ENCODE data around the gene RPA1. TPM values are rescaled to one million over a fixed set of nuclear protein-coding genes. Genes with fewer than 3 reads are reported as not detected.

The RPA1 gene
- total RNA-seq, 4 donors from 2014 or later = 22.9 to 30.8 (median 29.2) TPM

- peaks cover 0 to under 1% (median 0%) of the 10 kb centered on the region in 4 donors for H3K27me3 ChIP-seq
- TF ChIP-seq POLR2AphosphoS5 (IDR thresholded peaks at IDR 0.05) (no peak), CTCF (IDR thresholded peaks at IDR 0.05) (no peak), POLR2A (IDR thresholded peaks at IDR 0.05; ENCODE audit: low read depth) (no peak), EP300 (IDR thresholded peaks at IDR 0.05) (no peak)
- H3K4me1 ChIP-seq = no peaks in the 10 kb centered on the region
- no peaks in the 10 kb centered on the region for H3K9me3 ChIP-seq
- no peaks in the 10 kb centered on the region for H3K36me3 ChIP-seq
- intact Hi-C loops (cut with DNase I) = no loop called here
- H3K4me3 ChIP-seq = no peak overlapping the region
- H3K27ac ChIP-seq (replicated peaks in 1 of 4) = no peak overlapping the region
- 83% methylated on average over 20 of the region's 22 CpGs for WGBS
- no peak for DNase-seq (ENCODE audit: extremely low spot score)
Measured at GRCh38 chr17:1947229-1947742, 117.5 kb downstream of the RPA1 start.

- TF ChIP-seq EP300 (IDR thresholded peaks at IDR 0.05) = no peak
- TF ChIP-seq POLR2A (IDR thresholded peaks at IDR 0.05; ENCODE audit: low read depth) = no peak
- TF ChIP-seq CTCF (IDR thresholded peaks at IDR 0.05) = no peak
- TF ChIP-seq POLR2AphosphoS5 (IDR thresholded peaks at IDR 0.05) = no peak
- Histone ChIP-seq H3K4me1 (no peaks in the 10 kb centered on the region), H3K4me3 (no peak overlapping the region), H3K36me3 (no peaks in the 10 kb centered on the region), H3K27me3 (no peaks in the 10 kb centered on the region), H3K27ac (replicated peaks in 1 of 4) (no peak overlapping the region), H3K9me3 (no peaks in the 10 kb centered on the region)
- WGBS = 85% methylated on average over 17 of the region's 22 CpGs
- intact Hi-C loops (cut with DNase I) = no loop called here
- DNase-seq (ENCODE audit: extremely low spot score) = no peak
Measured at GRCh38 chr17:1947743-1948516, 118.1 kb downstream of the RPA1 start.

GRCh38 chr17:1948517-1948825 is 118.7 kb downstream of the RPA1 start:
- WGBS = 93% methylated on average over 14 of the region's 14 CpGs
- no peaks in the 10 kb centered on the region for H3K4me1 ChIP-seq
- TF ChIP-seq POLR2AphosphoS5 (IDR thresholded peaks at IDR 0.05) (no peak), EP300 (IDR thresholded peaks at IDR 0.05) (no peak), CTCF (IDR thresholded peaks at IDR 0.05) (no peak), POLR2A (IDR thresholded peaks at IDR 0.05; ENCODE audit: low read depth) (no peak)
- intact Hi-C loops (cut with DNase I) = no loop called here
- H3K27ac ChIP-seq (replicated peaks in 1 of 4) = no peak overlapping the region
- DNase-seq (ENCODE audit: extremely low spot score) = no peak
- no peaks in the 10 kb centered on the region for H3K36me3 ChIP-seq
- no peaks in the 10 kb centered on the region for H3K9me3 ChIP-seq
- H3K4me3 ChIP-seq = no peak overlapping the region
- H3K27me3 ChIP-seq = no peaks in the 10 kb centered on the region

Other genes with a start within 250 kb of the RPA1 start
- gene SLC43A2, start 201.2 kb upstream of the RPA1 start, total RNA-seq = 10 to 100 TPM in 3 of 4 donors, 1 to 10 TPM in 1; 7.1 to 20.0 (median 13.7) TPM
- 10 to 100 TPM in 3 of 4 donors, 1 to 10 TPM in 1; 6.2 to 19.8 (median 12.8) TPM for gene SCARF1, start 184.3 kb upstream of the RPA1 start, total RNA-seq
- gene RILP, start 180.1 kb upstream of the RPA1 start, total RNA-seq = 10 to 100 TPM; 15.8 to 41.5 (median 24.0) TPM
- 100 to 1,000 TPM; 141 to 187 (median 163) TPM for gene PRPF8, start 145.1 kb upstream of the RPA1 start, total RNA-seq
- gene TLCD2, start 119.6 kb upstream of the RPA1 start, total RNA-seq = 1 to 10 TPM; 4.6 to 7.7 (median 5.5) TPM
- gene WDR81, start 105.3 kb upstream of the RPA1 start, total RNA-seq = 10 to 100 TPM; 25.7 to 40.8 (median 32.1) TPM
- gene SERPINF2, start 87.1 kb upstream of the RPA1 start, total RNA-seq = 1 to 10 TPM; 2.4 to 7.5 (median 3.4) TPM
- gene SERPINF1, start 67.9 kb upstream of the RPA1 start, total RNA-seq = 100 to 1,000 TPM; 177 to 464 (median 330) TPM
- 10 to 100 TPM; 10.3 to 14.8 (median 11.9) TPM for gene SMYD4, start 103 bp upstream of the RPA1 start, total RNA-seq
- under 1 TPM; 0.50 to 0.86 (median 0.67) TPM for gene RTN4RL1, start 195.3 kb downstream of the RPA1 start, total RNA-seq
- 10 to 100 TPM; 27.4 to 41.8 (median 38.3) TPM for gene DPH1, start 200.1 kb downstream of the RPA1 start, total RNA-seq
- gene OVCA2, start 212.0 kb downstream of the RPA1 start, total RNA-seq = 10 to 100 TPM; 34.9 to 38.9 (median 38.0) TPM
- 10 to 100 TPM; 48.6 to 86.4 (median 54.9) TPM for gene HIC1, start 225.1 kb downstream of the RPA1 start, total RNA-seq